Measurements from ENCODE around the gene ORM1.
"Not testable (repeated sequence)": the region's sequence is repeated elsewhere in the genome, so short reads cannot be mapped to it uniquely, and the experiment has no call there.

ORM1 gene

GRCh38 chr9:114308361-114308950 lies 14.4 kb upstream of the ORM1 start:
- DNase-seq: no peak

DNA sequence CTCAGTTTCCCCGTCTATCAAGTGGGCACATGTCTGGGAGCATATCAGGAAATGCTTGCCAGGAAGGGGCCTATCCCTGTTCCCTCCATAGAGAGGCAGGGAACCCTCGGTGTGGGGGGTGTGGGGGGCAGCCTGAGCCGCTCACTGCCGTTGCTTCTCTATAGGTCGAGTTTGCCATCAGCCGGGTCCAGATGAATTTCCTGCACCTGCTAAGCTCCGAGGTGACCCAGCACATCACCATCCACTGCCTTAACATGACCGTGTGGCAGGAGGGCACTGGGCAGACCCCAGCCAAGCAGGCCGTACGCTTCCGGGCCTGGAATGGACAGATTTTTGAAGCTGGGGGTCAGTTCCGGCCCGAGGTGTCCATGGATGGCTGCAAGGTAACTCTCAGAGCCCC lies 13.8 kb upstream of the ORM1 start:
- no peak for DNase-seq

DNA sequence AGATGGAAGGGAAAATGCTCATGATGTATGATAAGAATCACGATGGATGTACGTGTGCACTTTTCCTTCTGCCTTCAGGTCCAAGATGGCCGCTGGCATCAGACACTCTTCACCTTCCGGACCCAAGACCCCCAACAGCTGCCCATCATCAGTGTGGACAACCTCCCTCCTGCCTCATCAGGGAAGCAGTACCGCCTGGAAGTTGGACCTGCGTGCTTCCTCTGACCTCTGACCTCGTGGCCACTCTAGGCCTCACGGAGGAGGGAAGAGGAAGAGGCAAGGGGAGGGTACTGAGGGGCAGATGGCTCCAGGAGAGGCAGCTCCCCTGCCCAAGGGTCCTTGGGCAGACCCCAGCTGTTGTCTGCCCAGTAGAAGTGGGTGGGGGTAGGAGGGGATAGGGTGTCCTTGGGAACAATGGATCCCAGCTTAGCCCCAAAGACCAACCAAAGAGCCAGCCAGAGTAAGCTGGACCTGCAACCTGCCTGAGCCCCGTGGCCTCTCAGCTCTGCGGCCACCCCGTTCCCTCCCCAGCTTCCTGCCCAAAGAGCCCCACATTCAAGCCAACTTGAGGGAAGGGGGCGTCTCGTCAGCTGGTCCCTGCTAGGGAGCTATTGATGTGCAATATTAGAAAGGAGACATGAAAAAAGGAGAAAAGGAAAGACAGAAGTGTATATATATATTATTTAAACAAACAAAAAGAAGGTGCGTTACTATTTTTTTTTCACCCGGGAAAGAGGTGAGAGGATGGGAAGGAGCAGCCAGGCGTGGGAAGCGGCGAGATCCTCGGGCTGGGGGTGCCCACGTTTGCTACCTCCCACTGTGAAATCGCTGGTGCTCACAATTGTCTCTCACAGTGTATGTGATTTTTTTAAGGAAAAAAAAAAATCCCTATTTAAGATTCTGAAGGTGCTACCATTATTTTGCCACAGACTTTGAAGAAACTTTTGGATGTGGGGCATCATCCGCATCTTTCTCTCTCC lies 12.1 kb upstream of the ORM1 start:
- DNase-seq: no peak

- no peak for DNase-seq
Measured at GRCh38 chr9:114311571-114312512, 11.1 kb upstream of the ORM1 start.

DNA sequence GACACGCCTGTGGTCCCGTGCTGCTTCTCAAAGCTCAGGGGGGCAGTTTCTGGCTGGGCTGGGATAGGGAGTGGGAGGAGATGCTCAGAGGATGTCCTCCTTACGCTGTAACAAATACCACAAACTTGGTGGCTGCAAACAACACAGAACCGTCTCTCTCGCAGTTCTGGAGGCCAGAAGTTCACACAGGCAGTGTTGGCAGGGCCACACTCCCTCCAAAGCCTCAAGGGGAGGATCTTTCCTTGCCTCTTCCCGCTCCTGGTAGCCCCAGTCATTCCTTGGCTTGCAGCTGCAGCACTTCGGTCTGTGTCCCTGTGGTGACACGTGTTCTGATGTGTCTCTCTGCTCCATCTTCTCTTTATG lies 10.4 kb upstream of the ORM1 start:
- no peak for DNase-seq

- DNase-seq: no peak
Measured at GRCh38 chr9:114313186-114313585, 9.7 kb upstream of the ORM1 start.

DNA sequence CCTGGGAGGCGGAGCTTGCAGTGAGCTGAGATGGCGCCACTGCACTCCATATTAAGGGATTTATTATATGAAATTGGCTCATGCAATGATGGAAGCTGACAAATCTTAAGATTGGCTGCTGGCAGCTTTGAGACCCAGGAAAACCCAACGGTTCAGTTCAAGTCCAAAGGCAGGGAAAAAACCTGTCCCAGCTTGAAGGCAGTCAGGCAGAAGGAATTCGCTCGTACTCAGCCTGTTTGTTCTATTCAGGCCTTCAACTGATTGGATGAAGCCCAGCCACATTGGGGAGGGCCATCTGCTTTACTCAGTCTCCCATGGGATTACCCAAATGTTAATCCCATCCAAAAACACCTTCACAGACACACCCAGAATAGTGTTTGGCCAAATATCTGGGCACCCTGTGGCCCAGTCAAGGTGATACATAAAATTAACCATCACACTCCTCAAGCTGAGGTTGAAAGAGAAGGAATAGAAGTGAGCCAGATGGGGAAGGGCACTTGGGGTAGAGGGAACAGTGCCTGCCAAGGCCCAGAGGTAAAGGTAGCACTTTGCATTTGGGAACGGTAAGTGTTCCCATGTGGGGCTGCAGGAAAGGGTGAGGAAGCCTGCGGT lies 8.5 kb upstream of the ORM1 start:
- no peak for DNase-seq

GRCh38 chr9:114314881-114315722 lies 7.8 kb upstream of the ORM1 start:
- no peak for DNase-seq

DNA sequence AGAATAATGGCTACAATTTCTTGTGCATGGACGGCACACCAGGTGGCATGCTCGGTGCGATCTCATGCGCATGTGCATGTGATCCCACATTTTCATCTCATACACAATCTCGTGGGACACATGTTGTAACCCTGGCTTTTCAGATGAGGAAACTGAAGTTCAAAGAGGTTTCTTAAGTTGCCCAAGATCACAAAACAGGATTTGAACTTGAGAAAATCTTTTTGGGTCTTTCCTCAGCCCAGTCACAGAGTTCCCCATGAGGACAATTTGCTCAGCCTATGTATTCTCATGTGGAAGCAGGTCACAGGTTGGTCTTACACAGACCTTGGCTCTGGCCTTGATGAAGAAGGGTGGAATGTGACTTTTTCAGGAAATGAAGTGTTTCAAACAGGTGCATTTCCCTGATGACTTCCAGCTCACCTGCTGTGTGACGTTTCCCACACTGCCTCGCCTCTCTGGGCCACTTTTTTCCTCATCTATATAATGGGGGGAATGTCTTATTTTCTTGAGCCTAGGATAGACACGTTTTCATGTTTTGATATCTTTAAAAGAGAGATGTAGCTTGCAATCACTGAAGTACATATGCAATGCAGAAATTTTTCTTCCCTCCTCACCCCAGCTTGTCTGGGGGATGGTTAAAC lies 7.1 kb upstream of the ORM1 start:
- DNase-seq: no peak

- DNase-seq: no peak
Measured at GRCh38 chr9:114316605-114317230, 6.2 kb upstream of the ORM1 start.

DNA sequence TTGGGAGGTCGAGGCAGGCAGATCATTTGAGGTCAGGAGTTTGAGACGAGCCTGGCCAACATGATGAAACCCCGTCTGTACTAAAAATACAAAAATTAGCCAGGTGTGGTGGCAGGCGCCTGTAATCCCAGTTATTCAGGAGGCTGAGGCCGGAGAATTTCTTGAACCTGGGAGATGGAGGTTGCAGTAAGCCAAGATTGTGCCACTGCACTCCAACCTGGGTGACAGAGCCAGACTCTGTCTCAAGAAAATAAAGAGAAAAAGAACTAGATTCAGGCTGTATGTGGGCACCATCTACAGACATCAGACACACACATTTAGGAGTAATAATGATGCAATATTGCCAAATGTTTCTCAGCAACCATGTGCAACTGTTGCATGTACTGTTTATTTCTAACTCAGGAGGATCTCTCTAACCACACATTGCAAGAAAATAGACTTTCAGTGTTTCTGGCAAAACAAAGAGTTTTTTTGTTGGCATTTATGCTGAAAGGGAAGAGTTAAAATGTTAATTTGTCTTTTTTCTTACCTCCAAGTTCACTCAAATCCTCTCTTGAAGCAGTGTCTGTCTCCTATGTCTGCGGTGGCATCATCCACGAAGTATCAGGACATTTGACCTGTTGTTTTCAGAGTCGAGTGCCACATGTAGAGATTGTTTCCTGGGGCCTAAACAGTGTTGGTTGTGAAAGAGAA lies 5.1 kb upstream of the ORM1 start:
- no peak for DNase-seq

- DNase-seq: no peak
Measured at GRCh38 chr9:114318416-114318815, 4.5 kb upstream of the ORM1 start.

- DNase-seq: no peak
Measured at GRCh38 chr9:114319147-114319546, 3.8 kb upstream of the ORM1 start.

DNA sequence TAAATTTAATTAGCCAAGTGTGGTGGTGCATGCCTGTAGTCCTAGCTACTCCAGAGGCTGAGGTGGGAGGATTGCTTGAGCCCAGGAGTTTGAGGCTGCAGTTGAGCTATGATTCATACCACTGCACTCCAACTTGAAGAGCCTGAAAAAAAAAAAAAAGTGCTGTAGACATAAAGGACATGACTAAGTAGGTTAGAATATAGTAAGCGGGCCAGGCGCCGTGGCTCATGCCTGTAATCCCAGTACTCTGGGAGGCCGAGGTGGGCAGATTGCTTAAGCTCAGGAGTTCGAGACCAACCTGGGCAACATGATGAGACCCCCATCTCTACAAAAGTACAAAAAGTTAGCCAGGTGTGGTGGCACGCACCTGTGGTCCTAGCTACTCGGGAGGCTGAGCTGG lies 2.2 kb upstream of the ORM1 start:
- not testable (repeated sequence) for DNase-seq

DNA sequence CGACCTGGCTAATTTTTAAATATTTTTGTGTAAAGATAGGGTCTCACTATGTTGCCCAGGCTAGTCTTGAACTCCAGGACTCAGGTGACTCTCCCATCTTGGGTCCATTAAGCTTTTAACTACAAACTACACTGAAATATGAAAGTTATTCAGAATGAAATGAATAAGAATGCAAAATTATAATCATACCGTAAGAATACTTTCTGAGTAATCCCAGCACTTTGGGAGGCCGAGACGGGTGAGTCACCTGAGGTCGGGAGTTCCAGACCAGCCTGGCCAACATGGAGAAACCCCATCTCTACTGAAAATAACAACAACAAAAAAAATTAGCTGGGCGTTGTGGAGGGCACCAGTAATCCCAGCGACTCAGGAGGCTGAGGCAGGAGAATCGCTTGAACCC lies 1.1 kb upstream of the ORM1 start:
- no peak for DNase-seq

DNA sequence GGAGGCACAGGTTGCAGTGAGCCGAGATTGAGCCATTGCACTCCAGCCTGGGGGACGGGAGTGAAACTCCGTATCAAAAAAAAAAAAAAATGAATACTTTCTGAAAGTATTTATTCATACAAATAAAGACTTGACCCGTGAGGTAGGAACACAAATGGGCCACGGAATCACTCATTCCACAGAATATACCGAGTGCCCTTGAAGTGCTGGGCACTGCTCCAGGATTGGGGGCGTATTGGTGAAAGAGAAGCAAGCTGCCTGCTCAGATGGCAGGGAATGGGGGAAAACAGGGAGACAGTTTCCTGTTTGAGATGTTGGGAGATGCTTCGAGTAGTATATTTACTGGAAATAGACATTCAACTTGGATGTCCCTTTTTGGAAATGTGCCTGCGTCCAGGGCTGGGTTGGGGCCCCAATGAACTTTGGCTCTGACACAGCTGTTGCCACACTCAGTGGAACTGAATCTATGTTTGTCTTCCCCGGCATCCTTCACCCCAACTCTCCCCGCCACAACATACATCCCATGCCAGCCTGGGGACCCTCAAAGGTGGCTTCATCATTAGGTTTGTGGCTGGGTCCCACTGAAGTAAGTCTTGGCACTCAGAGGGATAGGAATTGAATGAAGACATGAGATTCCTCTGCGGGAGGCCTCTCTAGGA lies 609 bp upstream of the ORM1 start:
- DNase-seq: not testable (repeated sequence)

- DNase-seq: not testable (repeated sequence)
Measured at GRCh38 chr9:114323849-114324248, 951 bp downstream of the ORM1 start.

GRCh38 chr9:114324492-114324891 lies 1.6 kb downstream of the ORM1 start:
- no peak for DNase-seq

DNA sequence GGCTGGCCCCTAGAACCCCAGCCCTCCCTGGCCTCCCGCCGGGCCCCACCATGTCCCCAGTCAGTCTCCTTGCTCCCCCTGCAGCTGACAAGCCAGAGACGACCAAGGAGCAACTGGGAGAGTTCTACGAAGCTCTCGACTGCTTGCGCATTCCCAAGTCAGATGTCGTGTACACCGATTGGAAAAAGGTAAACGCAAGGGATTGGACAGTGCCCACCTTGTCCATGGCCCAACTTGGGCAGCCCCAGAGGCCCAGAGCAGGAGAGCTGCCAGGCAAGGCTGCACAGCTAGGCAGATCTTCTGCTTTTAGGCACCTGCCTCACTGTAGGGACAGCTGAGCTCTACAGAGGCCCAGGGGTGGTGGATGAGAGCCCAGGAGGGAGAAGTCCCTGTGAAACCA lies 2.1 kb downstream of the ORM1 start:
- DNase-seq: not testable (repeated sequence)

Measured in bone marrow (tissue), 2 donors.